GM12873 (cell line): ENCODE data around the gene RPS5.

ENCODE experiments used
- TF ChIP-seq, protein P1 (sequence below): IDR thresholded peaks from 2 replicates; pipeline ENCODE4 v1.5.1; 2012; ENCODE audit warnings: low read depth, mild to moderate bottlenecking, moderate library complexity, low read length, control low read depth; ENCODE audit not compliant: insufficient read depth; ENCODE audit errors: missing control alignments

RPS5 gene

DNA sequence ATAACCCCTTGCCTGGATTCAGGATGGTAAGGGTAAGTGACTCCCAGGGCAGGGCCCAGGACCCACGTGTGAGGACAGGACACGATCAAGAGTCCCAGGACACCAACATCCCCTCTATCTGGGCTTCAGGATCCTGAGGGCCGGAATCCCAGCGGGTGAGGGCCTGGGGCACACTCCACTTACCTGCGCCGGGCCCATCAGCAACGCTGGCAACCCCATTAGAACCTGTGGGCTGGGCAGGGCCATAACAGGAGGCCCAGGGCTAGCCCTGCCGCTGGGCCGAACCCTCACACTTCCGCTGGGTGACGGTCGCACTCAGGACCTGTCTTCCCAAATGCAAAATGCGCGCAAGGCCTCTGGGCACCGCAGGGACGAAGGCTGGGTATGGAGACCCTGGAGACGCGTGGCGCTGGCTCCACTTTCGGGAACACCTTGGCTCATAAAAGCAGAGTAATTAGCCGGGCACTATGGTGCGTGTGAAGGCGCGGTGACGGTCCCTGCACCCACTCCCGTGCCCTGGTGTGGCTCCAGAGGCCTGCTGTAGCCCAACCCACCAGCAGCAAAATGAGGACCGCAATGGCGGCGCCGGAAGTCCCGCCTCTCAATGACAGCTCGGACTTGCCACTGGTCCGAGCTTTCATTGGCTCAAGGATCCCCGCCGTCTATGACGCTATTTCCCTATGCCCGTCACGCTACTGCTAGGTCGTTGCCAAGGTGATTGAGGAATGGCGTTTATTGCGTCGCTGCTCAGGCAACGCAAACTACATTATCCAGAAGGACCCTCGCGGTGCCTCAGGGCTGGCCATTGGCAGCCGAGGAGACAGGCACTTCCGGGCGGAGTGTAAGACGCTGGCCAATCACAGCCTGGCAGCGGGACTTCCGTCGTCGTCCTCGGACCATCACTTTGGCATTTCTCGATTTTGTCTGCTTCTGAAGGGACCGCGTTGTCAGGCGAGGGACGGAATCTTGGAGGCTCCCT, 52.8 kb downstream of the RPS5 start, which contains the start of gene ZNF132:
Gene ZNF132 (minus strand): TSS at position 578 of the 979 bp plus-strand sequence. CDS start 332 bp downstream, at position 246.
- TF ChIP-seq, protein P1, sequence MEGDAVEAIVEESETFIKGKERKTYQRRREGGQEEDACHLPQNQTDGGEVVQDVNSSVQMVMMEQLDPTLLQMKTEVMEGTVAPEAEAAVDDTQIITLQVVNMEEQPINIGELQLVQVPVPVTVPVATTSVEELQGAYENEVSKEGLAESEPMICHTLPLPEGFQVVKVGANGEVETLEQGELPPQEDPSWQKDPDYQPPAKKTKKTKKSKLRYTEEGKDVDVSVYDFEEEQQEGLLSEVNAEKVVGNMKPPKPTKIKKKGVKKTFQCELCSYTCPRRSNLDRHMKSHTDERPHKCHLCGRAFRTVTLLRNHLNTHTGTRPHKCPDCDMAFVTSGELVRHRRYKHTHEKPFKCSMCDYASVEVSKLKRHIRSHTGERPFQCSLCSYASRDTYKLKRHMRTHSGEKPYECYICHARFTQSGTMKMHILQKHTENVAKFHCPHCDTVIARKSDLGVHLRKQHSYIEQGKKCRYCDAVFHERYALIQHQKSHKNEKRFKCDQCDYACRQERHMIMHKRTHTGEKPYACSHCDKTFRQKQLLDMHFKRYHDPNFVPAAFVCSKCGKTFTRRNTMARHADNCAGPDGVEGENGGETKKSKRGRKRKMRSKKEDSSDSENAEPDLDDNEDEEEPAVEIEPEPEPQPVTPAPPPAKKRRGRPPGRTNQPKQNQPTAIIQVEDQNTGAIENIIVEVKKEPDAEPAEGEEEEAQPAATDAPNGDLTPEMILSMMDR: no peak

DNA sequence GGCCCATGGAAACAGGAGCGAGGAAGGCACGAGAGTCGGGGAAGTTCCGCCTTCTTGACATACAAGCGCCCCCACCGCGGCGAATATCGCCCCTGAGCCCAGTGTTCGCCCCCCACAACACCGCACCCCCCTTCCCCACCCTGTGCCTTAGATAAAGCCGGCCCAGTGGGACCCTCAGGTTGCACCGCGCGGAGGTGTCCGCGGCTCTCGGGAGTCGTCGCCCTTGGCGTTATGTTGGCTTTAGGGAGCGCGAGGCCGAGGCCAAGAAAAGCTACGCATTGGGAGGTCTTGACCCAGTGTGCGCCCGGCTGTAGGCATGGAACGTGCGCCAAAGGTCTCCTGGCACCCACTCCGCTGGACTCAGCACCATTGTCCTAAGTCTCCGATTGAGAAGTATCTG, 53.5 kb downstream of the RPS5 start:
- TF ChIP-seq, protein P1: no peak
